BLaER1 treated with 17β-estradiol and CSF1 and Interleukin-3, amounts not matched to agents 10 nM and 100 nM (cell line): ENCODE measurements around the gene CRPPA.
"Not testable (repeated sequence)": the region's sequence is repeated elsewhere in the genome, so short reads cannot be mapped to it uniquely, and the experiment has no call there.

Experiments
- H3K27ac ChIP-seq, 11 experiments: shearing (Covaris generic); formaldehyde crosslinking; 2 replicates each; pipeline ENCODE4 v1.8.1; 2022
- H3K27me3 ChIP-seq, 11 experiments: shearing (Covaris generic); formaldehyde crosslinking; 2 replicates each; pipeline ENCODE4 v1.8.1; 2022
- H3K36me3 ChIP-seq, 11 experiments: shearing (Covaris generic); formaldehyde crosslinking; 2 replicates each; pipeline ENCODE4 v1.8.1; 2022
- H3K4me1 ChIP-seq, 10 experiments: shearing (Covaris generic); formaldehyde crosslinking; 2 replicates each; pipeline ENCODE4 v1.8.1; 2022
- H3K4me2 ChIP-seq, 11 experiments: shearing (Covaris generic); formaldehyde crosslinking; 2 replicates each; pipeline ENCODE4 v1.8.1; 2022
- H3K4me3 ChIP-seq, 10 experiments: shearing (Covaris generic); formaldehyde crosslinking; 2 replicates each; pipeline ENCODE4 v1.8.1; 2022
- H3K9ac ChIP-seq, 11 experiments: shearing (Covaris generic); formaldehyde crosslinking; 2 replicates each; pipeline ENCODE4 v1.8.1; 2022
- H3K9me3 ChIP-seq, 11 experiments: shearing (Covaris generic); formaldehyde crosslinking; replicated peaks in 1 of 11; 2 replicates each; pipeline ENCODE4 v1.8.1; 2022
- H4K20me1 ChIP-seq, 11 experiments: shearing (Covaris generic); formaldehyde crosslinking; 2 replicates each; pipeline ENCODE4 v1.8.1; 2022
- Cebpa-rat ChIP-seq, 11 experiments: shearing (Covaris generic); IDR thresholded peaks; 2 replicates each; pipeline ENCODE4 v1.8.1; 2022

The CRPPA gene

DNA sequence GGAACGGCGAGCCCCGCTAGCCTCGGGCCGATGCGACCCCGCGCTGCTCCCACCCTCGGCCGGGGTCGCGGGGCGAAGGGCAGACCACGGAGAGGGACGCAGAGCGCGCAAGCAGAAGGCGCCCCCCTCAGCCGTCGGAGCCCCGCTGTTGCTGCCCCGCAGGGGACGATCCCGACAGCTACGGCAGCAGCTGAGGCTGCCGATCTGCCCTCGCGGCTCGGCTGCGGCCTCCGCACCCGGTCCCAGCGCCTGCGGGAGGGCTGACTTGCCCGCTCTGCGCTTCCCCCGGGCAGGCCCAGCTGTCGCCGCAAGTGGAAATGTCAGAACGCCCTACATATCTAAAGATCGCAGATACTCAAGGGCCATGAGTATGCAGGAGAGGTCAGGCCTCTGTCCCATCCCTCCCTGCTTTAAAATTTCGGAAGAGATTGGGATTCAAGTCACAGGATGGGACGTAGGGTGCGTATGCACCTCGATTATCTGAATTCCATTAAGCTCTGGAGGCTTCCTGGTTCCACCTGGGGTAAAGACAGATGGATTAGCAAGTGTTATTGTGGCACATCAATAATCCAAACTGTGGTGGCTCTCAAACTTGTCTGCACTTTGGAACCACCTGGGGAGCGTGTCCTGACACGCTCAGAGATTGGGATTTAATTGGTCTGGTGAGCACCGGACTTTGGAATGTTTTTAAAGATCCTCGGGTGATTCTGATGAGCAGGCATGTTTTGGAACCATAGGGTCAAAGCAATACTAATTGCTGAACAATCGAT is at the start of gene CRPPA:
Gene CRPPA (minus strand): TSS at position 206 of the 770 bp plus-strand sequence. CDS start 216 bp downstream, outside the sequence.
- TF ChIP-seq Cebpa-rat (IDR thresholded peaks at IDR 0.05) = no peak
- peak within 1 kb of the TSS; percentile 78 to 93 (median 88) for H3K27ac ChIP-seq
- H3K4me2 ChIP-seq = peak within 1 kb of the TSS; percentile 82 to 96 (median 90)
- H3K9me3 ChIP-seq = peaks cover 0 to 6% (median 0%) of the 10 kb centered on the region in 11 experiments; a peak in 2 of 22 replicates
- no peaks in the 10 kb centered on the region for H4K20me1 ChIP-seq
- H3K4me1 ChIP-seq = peaks cover 22 to 38% (median 29%) of the 10 kb centered on the region in 10 experiments; a peak in 19 of 20 replicates
- H3K9ac ChIP-seq = peak within 1 kb of the TSS; percentile 83 to 92 (median 89)
- H3K4me3 ChIP-seq = peak within 1 kb of the TSS; percentile 61 to 80 (median 73)
- H3K27me3 ChIP-seq = peaks cover 0 to 21% (median 0%) of the 10 kb centered on the region in 11 experiments; a peak in 6 of 22 replicates
- no peaks in the 10 kb centered on the region for H3K36me3 ChIP-seq

DNA sequence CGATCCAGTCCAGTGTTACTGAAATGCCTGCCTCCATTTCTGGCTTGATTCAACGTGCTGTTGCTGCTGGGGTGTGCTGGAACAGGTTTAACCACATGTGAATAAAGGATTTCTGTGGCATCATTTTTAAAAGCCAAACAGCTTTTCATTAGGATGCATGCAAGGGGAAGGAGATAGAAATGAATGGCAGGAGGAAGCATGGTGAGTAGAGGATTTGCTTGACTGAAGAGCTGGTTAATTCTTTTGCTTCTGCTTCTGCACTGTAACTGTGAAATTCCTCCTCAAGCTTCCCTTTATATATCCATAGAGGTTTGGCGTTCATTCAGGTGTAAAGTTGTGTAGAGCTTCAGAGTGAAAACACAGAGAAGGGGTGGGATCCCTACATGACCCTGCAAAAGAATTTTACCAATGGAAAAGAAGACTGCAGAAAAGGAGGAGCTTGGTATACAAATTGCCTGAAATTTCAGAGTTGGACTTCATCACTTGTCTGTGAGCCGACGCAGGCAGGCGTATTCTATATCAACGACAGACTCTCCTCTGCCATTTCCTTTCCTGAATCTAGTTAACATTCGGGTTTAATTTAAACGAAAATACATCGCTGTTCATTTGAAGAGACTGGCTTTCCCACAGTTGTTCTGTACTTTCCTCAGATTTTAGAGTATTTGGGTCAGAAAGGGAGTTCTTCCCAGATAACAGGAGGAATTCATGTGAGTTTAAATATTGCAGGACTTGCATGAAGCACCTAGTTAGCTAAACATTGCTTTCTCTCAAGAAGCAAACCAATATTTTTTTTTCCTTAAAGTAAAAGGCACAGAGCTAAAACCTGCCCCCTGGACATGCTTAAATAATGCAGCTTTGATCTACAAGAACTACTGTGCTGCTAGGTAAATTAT is 44.4 kb upstream of the CRPPA start, which contains the start of gene SOSTDC1:
Gene SOSTDC1 (minus strand): TSS at position 270 of the 893 bp plus-strand sequence. CDS start 70 bp downstream, at position 200.
- Histone ChIP-seq H3K4me3 (no peak within 1 kb of the TSS), H3K27ac (no peak within 1 kb of the TSS), H3K9ac (no peak within 1 kb of the TSS), H3K27me3 (no peaks in the 10 kb centered on the region), H3K4me1 (peaks cover 0 to 5% (median 0%) of the 10 kb centered on the region in 10 experiments; a peak in 1 of 20 replicates), H3K4me2 (no peak within 1 kb of the TSS), H4K20me1 (no peaks in the 10 kb centered on the region), H3K9me3 (no peaks in the 10 kb centered on the region), H3K36me3 (no peaks in the 10 kb centered on the region)
- TF ChIP-seq Cebpa-rat (IDR thresholded peaks at IDR 0.05) = no peak

DNA sequence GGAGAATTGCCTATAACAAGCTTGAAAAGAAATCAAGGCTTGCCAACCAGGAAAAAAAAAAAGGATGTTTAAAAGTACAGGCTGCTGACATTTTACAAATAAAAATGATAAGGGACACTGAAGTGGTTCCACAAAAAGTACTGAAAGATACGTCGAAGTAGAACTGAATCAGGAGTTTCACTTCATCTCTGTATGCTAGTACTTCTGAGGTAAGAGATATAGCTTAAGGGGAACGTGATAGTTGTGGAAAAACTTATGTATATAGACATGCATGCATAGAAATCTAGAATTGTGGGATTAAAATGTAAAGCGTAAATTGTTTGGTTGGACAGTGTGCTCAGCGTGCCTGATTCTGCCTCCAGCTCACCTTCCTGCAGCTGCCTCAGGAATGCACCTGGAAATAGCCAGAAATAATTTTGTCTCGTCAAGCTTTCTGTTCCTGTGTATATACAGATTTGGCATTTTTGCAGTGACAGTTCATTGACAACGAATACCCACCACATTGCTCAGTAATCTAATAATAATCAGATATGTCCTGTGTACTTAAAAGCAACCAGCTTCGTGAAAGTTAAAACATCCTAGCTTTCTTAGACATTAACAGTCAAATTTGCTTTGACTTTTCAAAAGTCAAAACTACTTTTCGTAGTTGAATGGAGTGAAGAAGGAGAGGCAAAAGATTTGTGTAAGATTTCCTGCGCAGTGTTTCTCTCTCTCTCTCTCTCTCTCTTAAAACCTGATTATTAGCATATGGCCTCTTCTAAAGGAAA is 42.8 kb upstream of the CRPPA start:
- no peak overlapping the region for H3K4me2 ChIP-seq
- no peak overlapping the region for H3K27ac ChIP-seq
- TF ChIP-seq Cebpa-rat (IDR thresholded peaks at IDR 0.05) = no peak
- H3K9me3 ChIP-seq = no peaks in the 10 kb centered on the region
- no peaks in the 10 kb centered on the region for H3K36me3 ChIP-seq
- no peaks in the 10 kb centered on the region for H3K27me3 ChIP-seq
- no peak overlapping the region for H3K9ac ChIP-seq
- H3K4me3 ChIP-seq = no peak overlapping the region
- no peaks in the 10 kb centered on the region for H4K20me1 ChIP-seq
- H3K4me1 ChIP-seq = peaks cover 0 to 5% (median 0%) of the 10 kb centered on the region in 10 experiments; a peak in 1 of 20 replicates

DNA sequence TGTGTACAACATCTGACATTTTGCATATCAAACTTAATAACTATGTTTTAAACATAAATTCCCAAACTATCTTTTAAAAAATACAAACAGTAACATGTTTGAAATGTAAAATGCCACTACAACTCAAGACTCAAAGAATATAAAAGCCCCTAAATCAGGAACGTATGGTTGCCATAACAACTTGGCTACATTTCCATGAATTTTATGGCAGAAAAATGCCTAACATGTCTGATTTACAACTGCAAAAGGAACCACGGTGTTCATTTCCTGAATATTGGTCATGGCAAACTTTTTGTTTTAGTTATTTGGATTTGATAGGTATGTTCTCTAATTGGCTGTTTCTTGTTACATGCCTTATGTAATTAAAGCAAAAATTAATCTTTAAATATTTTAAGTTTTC is 42.2 kb upstream of the CRPPA start:
- H3K9ac ChIP-seq = no peak overlapping the region
- peaks cover 0 to 5% (median 0%) of the 10 kb centered on the region in 10 experiments; a peak in 1 of 20 replicates for H3K4me1 ChIP-seq
- H3K27me3 ChIP-seq = no peaks in the 10 kb centered on the region
- no peak overlapping the region for H3K27ac ChIP-seq
- no peak overlapping the region for H3K4me3 ChIP-seq
- H4K20me1 ChIP-seq = no peaks in the 10 kb centered on the region
- H3K4me2 ChIP-seq = no peak overlapping the region
- H3K9me3 ChIP-seq = no peaks in the 10 kb centered on the region
- H3K36me3 ChIP-seq = no peaks in the 10 kb centered on the region
- no peak for TF ChIP-seq Cebpa-rat (IDR thresholded peaks at IDR 0.05)

DNA sequence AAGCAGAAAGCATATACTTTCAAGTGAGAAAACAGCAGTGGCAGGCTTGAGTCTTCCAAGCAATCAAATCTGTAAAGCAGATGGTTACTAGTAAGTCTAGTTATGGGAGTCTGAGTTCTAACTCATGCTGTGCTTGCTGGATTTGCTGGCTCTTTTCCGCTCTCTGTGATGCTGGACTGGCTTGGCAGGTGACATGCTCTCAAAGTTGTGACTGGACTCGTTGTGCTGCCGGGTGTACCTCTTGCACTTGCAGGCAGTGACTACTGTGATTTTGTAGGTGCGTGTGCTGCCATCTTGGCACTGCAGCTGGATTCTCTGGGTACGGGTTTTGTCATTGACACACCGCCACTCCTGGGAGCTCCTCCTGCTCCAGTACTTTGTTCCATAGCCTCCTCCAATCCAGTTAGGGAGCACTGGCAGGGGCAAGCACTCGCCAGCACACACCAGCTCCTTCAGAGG is 41.1 kb upstream of the CRPPA start:
- Histone ChIP-seq H3K9me3 (no peaks in the 10 kb centered on the region), H4K20me1 (no peaks in the 10 kb centered on the region), H3K27ac (no peak overlapping the region), H3K4me1 (peaks cover 0 to 5% (median 0%) of the 10 kb centered on the region in 10 experiments; a peak in 1 of 20 replicates), H3K9ac (no peak overlapping the region), H3K27me3 (no peaks in the 10 kb centered on the region), H3K4me2 (no peak overlapping the region), H3K36me3 (no peaks in the 10 kb centered on the region), H3K4me3 (no peak overlapping the region)
- TF ChIP-seq Cebpa-rat (IDR thresholded peaks at IDR 0.05) = no peak

DNA sequence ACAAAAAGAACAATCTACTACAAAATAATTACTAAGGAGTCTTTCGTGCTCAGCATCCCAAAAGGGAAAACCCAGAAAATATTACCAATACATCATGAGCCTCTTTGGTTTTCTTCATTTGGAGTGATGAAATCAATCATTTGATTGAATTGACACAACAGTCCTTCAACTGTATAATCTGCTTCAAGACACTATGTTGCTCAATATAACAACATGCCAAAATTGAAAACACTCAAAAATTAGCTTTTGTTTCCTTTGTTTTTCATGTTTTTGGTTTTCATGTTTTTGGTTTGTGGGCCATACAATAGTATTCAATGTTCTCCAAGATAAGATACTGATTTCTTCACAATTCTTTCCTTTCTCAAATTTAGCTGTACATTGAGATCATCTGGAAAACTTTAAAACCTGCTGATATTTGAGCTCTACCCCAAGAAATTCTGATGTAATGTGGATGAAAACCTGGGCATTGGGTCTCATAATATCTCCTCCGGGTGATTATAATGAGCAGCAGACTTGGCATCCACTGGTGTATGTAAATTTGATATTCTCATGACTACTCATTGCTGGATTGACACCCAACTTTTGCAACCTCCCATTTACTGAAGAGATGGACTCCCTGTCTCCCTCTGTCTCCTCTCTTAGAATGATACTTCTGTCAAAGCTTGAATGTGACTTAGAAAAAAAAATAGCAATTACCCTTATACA is 39.6 kb upstream of the CRPPA start:
- H3K9ac ChIP-seq = no peak overlapping the region
- H4K20me1 ChIP-seq = no peaks in the 10 kb centered on the region
- H3K4me1 ChIP-seq = peaks cover 0 to 5% (median 0%) of the 10 kb centered on the region in 10 experiments; a peak in 1 of 20 replicates
- H3K27ac ChIP-seq = no peak overlapping the region
- H3K9me3 ChIP-seq = peaks cover 0 to 4% (median 0%) of the 10 kb centered on the region in 11 experiments; a peak in 1 of 22 replicates
- H3K36me3 ChIP-seq = no peaks in the 10 kb centered on the region
- no peaks in the 10 kb centered on the region for H3K27me3 ChIP-seq
- no peak overlapping the region for H3K4me3 ChIP-seq
- H3K4me2 ChIP-seq = no peak overlapping the region
- no peak for TF ChIP-seq Cebpa-rat (IDR thresholded peaks at IDR 0.05)

DNA sequence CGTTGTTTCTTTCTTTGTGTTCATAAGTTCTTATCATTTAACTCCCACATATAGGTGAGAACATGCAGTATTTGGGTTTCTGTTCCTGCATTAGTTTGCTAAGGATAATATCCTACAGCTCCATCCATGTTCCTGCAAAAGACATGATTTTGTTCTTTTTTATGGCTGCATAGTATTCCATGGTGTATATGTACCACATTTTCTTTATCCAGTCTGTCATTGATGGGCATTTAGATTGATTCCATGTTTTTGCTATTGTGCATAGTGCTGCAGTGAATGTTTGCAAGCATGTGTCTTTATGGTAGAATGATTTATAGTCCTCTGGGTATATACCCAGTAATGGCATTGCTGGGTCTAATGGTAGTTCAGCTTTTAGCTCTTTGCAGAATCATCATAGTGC is 35.0 kb upstream of the CRPPA start:
- H3K9me3 ChIP-seq, H3K4me2 ChIP-seq, H3K27ac ChIP-seq, H3K27me3 ChIP-seq, H3K4me1 ChIP-seq, H4K20me1 ChIP-seq, H3K36me3 ChIP-seq, H3K9ac ChIP-seq, H3K4me3 ChIP-seq: not testable (repeated sequence)

DNA sequence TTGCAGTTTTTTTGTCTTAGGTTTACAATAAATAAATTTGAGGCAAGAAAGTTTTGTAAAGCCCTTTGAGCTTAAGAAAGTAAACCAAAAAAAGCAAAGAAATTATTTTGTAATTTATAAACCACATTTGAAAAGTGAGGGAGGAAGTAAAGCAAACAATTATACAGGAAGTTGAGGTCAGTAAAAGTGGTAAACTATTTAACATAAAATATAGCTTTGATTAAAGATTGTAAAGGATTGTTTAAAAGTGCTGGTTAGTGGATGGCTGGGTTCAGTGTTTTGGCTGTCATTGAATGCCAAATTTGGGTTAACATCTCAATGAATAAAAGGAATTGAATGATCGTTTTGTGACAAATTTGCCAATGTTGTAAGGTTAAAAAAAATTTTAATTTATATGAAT is 34.3 kb upstream of the CRPPA start:
- TF ChIP-seq Cebpa-rat (IDR thresholded peaks at IDR 0.05) = no peak
- Histone ChIP-seq H3K27me3 (no peaks in the 10 kb centered on the region), H3K36me3 (no peaks in the 10 kb centered on the region), H4K20me1 (no peaks in the 10 kb centered on the region), H3K27ac (no peak overlapping the region; a peak in 1 of 22 replicates), H3K4me3 (no peak overlapping the region), H3K4me2 (peak overlapping the region in 5 of 11 experiments; percentile 19 to 39 (median 37); a peak in 5 of 22 replicates), H3K9me3 (peaks cover 0 to 4% (median 0%) of the 10 kb centered on the region in 11 experiments; a peak in 1 of 22 replicates), H3K9ac (no peak overlapping the region), H3K4me1 (peaks cover 0 to 8% (median 2%) of the 10 kb centered on the region in 10 experiments; a peak in 6 of 20 replicates)
